ENCODE results near the gene NDFIP1. TPM values are rescaled to one million over a fixed set of nuclear protein-coding genes. Genes with fewer than 3 reads are reported as not detected.
A peak's percentile ranks its signal among the peaks of the same experiment; 100 is the strongest.

NDFIP1 gene
- total RNA-seq, 1 experiment from 2014 or later = 26.6 TPM

- Histone ChIP-seq H2BK15ac (ENCODE audit: low read depth, low read length) (no peak overlapping the region), H2BK120ac (ENCODE audit: low read depth, low read length, poor library complexity, severe bottlenecking) (no peak overlapping the region), H3K18ac (ENCODE audit: insufficient read length, low read depth, low read length) (no peak overlapping the region), H2AFZ (ENCODE audit: low read length) (no peak overlapping the region), H3K56ac (ENCODE audit: insufficient read length, low read depth, low read length) (no peak overlapping the region), H3K4me2 (ENCODE audit: insufficient read depth, insufficient read length, low read length) (no peak overlapping the region), H3K14ac (ENCODE audit: insufficient read depth, low read length) (no peak overlapping the region), H4K8ac (replicated peaks; ENCODE audit: insufficient read length, low read depth, low read length) (no peak overlapping the region), H2BK12ac (ENCODE audit: insufficient read length, low read depth, low read length) (no peak overlapping the region), H4K5ac (ENCODE audit: insufficient read length, low read depth, low read length) (no peak overlapping the region), H3K4ac (ENCODE audit: low read depth, low read length) (no peak overlapping the region), H3T11ph (ENCODE audit: low read length) (no peak overlapping the region), H3K23me2 (ENCODE audit: insufficient read length, low read depth, low read length, poor library complexity, severe bottlenecking) (no peaks in the 10 kb centered on the region), H2BK20ac (ENCODE audit: low read depth, low read length, poor library complexity, severe bottlenecking) (no peak overlapping the region), H2AK5ac (ENCODE audit: insufficient read length, low read length) (no peak overlapping the region), H3K4me1 (ENCODE audit: insufficient read depth, low read length) (peaks cover 8% of the 10 kb centered on the region; the same call in 1 of the 2 replicates), H3K9ac (ENCODE audit: extremely low read depth, insufficient read length, low read length) (no peak overlapping the region), H2BK5ac (ENCODE audit: insufficient read length, low read length) (no peak overlapping the region), H3K23ac (ENCODE audit: insufficient read length, low read depth, low read length) (no peak overlapping the region), H3K9me3 (ENCODE audit: control insufficient read depth, low read depth, low read length) (no peaks in the 10 kb centered on the region), H3K79me1 (ENCODE audit: insufficient read depth, low read depth, low read length, poor library complexity, severe bottlenecking) (no peaks in the 10 kb centered on the region), H4K20me1 (ENCODE audit: control insufficient read depth, insufficient read depth, insufficient read length) (no peaks in the 10 kb centered on the region), H4K91ac (ENCODE audit: insufficient read length, low read depth, low read length) (no peak overlapping the region), H3K79me2 (ENCODE audit: insufficient read depth, low read length) (no peaks in the 10 kb centered on the region), H3K27ac (ENCODE audit: insufficient read length, low read depth, low read length) (no peak overlapping the region), H3K27me3 (ENCODE audit: insufficient read depth, low read length) (no peaks in the 10 kb centered on the region)
- Mint-ChIP-seq H3K27ac (no peak overlapping the region; a peak in 1 of 7 replicates), H3K4me3 (no peak overlapping the region), H3K36me3 (ENCODE audit: insufficient read depth in 1 of 3, low read depth in 3 of 3) (no peaks in the 10 kb centered on the region), H3K9me3 (no peaks in the 10 kb centered on the region), H3K27me3 (ENCODE audit: low read depth) (no peaks in the 10 kb centered on the region), H3K4me1 (peaks cover 15 to 20% of the 10 kb centered on the region in 2 experiments)
- WGBS (ENCODE audit: extremely low coverage, insufficient read length, low lambda C conversion rate) = no CpG with 5 or more reads among the region's 1 CpG
- DNase-seq = peak; percentile 38
- TF ChIP-seq CTCF (conservative IDR thresholded peaks at IDR 0.05) = peak; percentile 60
These were observed 49.2 kb upstream of the NDFIP1 start for GRCh38 chr5:142059304-142059940.

All from H9 (cell line).